ENCODE data around the gene AFMID. TPM values are rescaled to one million over a fixed set of nuclear protein-coding genes. Genes with fewer than 3 reads are reported as not detected.
"Not testable (repeated sequence)": the region's sequence is repeated elsewhere in the genome, so short reads cannot be mapped to it uniquely, and the experiment has no call there.

The AFMID gene
- total RNA-seq, 1 donor from 2014 or later, result 23.0 TPM

DNA sequence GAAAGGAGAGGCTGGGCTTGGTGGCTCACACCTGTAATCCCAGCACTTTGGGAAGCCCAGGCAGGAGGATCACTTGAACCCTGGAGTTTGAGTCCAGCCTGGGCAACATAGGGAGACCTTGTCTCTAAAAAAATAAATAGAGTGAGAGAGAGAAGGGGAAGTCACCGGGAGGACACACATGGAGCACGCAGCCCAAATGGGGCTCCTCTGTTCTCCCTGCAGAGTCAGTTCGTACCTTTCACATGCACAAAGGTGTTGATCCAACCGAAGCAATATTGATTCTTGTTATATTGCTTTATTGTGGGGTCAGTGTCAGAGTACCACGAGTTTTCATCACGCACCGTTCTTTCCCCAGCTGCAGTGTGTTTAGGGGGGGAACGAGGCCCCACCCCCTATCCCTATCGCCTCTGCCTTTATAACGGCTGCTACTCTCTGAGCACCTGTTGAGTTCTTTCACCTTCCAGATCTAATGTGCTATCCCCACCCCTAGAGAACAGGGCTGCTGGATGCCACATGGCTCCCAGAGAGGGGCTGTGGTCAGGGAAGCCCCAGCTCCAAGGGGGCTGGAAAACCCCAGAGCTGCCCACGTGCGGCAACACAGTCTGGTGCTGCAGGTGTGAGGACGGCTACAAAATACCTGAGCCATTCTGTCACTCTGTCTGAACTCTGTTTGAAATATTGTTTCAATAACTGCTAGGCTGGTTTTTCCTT, 43.2 kb downstream of the AFMID start:
- Histone ChIP-seq H3K9ac (ENCODE audit: low read depth in 1 of 3, low read length in 3 of 3) (no peak overlapping the region), H3K27me3 (ENCODE audit: control insufficient read depth in 3 of 3, insufficient read depth in 3 of 3, low read length in 3 of 3) (peaks cover 30 to 55% (median 36%) of the 10 kb centered on the region in 3 donors), H3K4me1 (ENCODE audit: control insufficient read depth in 3 of 3, insufficient read depth in 3 of 3, low read length in 3 of 3) (peaks cover 0 to 5% (median 0%) of the 10 kb centered on the region in 3 donors), H3K36me3 (ENCODE audit: control insufficient read depth in 3 of 3, insufficient read depth in 3 of 3, low read length in 3 of 3) (no peaks in the 10 kb centered on the region), H3K9me3 (ENCODE audit: control insufficient read depth in 3 of 3, low read length in 3 of 3) (no peaks in the 10 kb centered on the region), H3K27ac (ENCODE audit: low read depth, low read length) (no peak overlapping the region), H3K4me3 (ENCODE audit: low read length in 3 of 3) (no peak overlapping the region)

DNA sequence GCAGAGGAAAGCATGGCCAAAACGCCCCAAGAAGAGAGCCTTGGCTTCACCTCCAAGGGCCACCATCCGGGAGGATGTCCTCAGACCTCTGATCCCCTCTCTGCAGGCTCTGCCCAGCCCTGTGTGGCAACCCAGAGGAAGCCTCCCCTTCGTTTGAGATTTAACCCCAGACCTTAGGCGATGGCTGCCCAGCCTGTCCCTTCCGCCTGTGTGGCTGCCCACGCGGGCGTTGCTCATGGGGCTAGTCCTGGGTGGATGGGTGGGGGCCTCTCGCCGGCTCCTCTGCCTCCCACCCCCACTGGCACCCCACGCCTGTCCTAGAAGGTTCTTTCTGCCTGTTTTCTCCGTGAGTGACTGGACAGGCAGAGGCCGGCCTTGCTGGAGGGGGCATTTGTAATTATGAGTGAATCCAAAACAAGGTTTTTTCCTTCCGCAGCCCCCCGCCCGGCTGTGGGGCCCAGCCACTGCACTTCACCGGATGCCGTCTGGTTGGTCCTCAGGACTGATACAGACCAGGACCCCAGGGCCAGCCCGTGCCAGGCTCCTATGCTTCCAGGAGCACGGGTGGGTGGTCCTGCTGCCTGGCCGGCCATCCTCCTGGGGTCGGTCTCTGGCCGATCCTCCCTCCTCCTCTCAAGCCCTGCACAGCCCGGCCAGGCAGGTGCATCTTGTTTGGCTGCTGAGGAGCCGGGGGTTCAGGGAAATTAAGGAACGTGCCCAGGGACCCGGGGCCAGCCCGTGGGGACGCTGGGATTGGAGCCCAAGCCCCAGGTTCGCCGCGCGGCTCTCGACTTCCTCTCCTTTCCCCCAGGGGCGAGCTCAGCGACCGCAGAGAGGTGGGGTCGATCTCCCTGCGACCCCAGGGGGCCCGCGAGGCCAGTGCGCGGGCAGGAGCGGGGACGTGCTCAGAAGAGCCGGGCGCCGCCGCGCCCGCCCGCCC, 44.1 kb downstream of the AFMID start, which contains the start of gene TMEM235:
TSS of gene TMEM235 (plus strand) at position 636 of the 940 bp plus-strand sequence. CDS start 393 bp downstream, outside the sequence.
- Histone ChIP-seq H3K36me3 (ENCODE audit: control insufficient read depth in 3 of 3, insufficient read depth in 3 of 3, low read length in 3 of 3) (no peaks in the 10 kb centered on the region), H3K27ac (ENCODE audit: low read depth, low read length) (no peak within 1 kb of the TSS), H3K9ac (ENCODE audit: low read depth in 1 of 3, low read length in 3 of 3) (no peak within 1 kb of the TSS), H3K4me3 (ENCODE audit: low read length in 3 of 3) (no peak within 1 kb of the TSS), H3K4me1 (ENCODE audit: control insufficient read depth in 3 of 3, insufficient read depth in 3 of 3, low read length in 3 of 3) (peaks cover 0 to 5% (median 0%) of the 10 kb centered on the region in 3 donors), H3K9me3 (ENCODE audit: control insufficient read depth in 3 of 3, low read length in 3 of 3) (no peaks in the 10 kb centered on the region), H3K27me3 (ENCODE audit: control insufficient read depth in 3 of 3, insufficient read depth in 3 of 3, low read length in 3 of 3) (peaks cover 30 to 50% (median 36%) of the 10 kb centered on the region in 3 donors)

DNA sequence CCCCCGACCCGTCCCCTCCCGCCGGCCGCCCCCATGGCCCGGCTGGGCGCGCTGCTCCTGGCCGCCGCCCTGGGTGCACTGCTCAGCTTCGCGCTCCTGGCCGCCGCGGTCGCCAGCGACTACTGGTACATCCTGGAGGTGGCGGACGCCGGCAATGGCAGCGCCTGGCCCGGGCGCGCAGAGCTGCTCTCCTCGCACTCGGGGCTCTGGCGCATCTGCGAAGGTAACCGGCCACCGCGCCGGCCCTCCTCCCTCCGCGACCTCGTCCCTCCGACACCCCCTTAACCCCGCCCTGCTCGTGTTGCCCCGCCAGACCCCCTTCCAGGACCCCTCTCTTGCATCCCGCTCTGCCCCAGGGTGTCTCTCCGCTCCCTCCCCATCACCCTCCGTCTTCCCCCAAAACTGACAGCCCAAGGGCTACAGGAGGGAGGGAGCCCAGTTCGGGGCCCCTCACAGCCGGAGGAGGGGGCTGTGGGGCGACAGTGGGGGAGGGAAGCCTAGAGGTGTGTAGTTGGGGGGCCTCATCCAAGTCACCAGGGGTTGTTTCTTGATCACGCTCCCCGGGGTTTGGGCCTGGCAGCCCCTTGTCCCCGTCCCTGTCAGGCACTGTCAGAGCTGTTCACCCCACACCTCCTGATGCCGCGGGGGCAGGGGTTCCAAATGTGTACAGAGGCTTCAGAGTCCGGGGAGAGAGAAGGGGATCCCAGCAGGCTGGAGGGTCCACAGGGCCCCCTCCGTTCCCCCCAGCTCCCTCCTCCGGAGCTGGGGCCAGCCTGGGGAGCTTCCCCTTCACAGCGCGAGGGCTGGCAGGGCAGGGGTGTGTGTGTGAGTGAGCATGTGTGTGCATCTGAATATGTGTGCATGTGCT, 45.1 kb downstream of the AFMID start:
- Histone ChIP-seq H3K9ac (ENCODE audit: low read depth in 1 of 3, low read length in 3 of 3) (no peak overlapping the region), H3K4me1 (ENCODE audit: control insufficient read depth in 3 of 3, insufficient read depth in 3 of 3, low read length in 3 of 3) (peaks cover 0 to 3% (median 0%) of the 10 kb centered on the region in 3 donors), H3K27ac (ENCODE audit: low read depth, low read length) (no peak overlapping the region), H3K9me3 (ENCODE audit: control insufficient read depth in 3 of 3, low read length in 3 of 3) (no peaks in the 10 kb centered on the region), H3K4me3 (ENCODE audit: low read length in 3 of 3) (no peak overlapping the region), H3K36me3 (ENCODE audit: control insufficient read depth in 3 of 3, insufficient read depth in 3 of 3, low read length in 3 of 3) (no peaks in the 10 kb centered on the region), H3K27me3 (ENCODE audit: control insufficient read depth in 3 of 3, insufficient read depth in 3 of 3, low read length in 3 of 3) (peaks cover 30 to 41% (median 34%) of the 10 kb centered on the region in 3 donors)

DNA sequence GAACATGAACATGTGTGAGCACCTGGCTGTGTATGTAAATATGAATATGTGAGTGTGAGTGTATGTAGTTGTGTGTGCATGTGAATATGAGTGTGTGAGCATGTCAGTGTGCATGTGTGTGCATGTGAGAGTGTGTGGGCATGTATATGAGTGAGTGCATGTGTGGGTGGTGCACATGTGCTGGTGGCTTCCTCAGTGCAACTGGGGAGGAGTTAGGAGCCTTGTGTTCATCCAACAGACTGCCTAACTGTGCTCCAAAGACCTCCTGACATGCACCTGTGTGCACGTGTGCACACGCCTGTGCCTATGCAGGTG, 45.7 kb downstream of the AFMID start:
- H3K27me3 ChIP-seq (ENCODE audit: control insufficient read depth in 3 of 3, insufficient read depth in 3 of 3, low read length in 3 of 3), result peaks cover 30 to 36% (median 32%) of the 10 kb centered on the region in 3 donors
- no peak overlapping the region for H3K4me3 ChIP-seq (ENCODE audit: low read length in 3 of 3)
- H3K4me1 ChIP-seq (ENCODE audit: control insufficient read depth in 3 of 3, insufficient read depth in 3 of 3, low read length in 3 of 3), result peaks cover 0 to 4% (median 0%) of the 10 kb centered on the region in 3 donors
- H3K36me3 ChIP-seq (ENCODE audit: control insufficient read depth in 3 of 3, insufficient read depth in 3 of 3, low read length in 3 of 3), result no peaks in the 10 kb centered on the region
- H3K27ac ChIP-seq (ENCODE audit: low read depth, low read length), result no peak overlapping the region
- H3K9me3 ChIP-seq (ENCODE audit: control insufficient read depth in 3 of 3, low read length in 3 of 3), result no peaks in the 10 kb centered on the region
- H3K9ac ChIP-seq (ENCODE audit: low read depth in 1 of 3, low read length in 3 of 3), result no peak overlapping the region

DNA sequence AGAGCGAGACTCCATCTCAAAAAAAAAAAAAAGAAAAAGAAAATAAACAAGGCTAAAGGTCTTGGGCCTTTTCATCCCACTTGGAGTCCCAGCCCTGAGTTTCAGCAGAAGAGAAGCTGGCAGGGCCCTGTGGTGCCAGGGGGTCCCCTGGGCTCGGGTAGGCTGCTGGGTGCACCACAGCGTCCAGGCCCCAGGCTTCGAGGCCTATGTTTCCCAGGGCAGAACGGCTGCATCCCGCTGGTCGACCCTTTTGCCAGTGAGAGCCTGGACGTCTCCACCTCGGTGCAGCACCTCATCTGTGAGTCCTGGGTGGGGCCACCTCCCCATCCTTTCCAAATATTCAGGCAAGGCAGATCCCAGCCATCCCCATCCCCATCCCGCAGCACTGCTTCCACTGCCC, 46.5 kb downstream of the AFMID start:
- Histone ChIP-seq H3K27me3 (ENCODE audit: control insufficient read depth in 3 of 3, insufficient read depth in 3 of 3, low read length in 3 of 3) (peaks cover 28 to 30% (median 30%) of the 10 kb centered on the region in 3 donors), H3K9me3 (ENCODE audit: control insufficient read depth in 3 of 3, low read length in 3 of 3) (no peaks in the 10 kb centered on the region), H3K9ac (ENCODE audit: low read depth in 1 of 3, low read length in 3 of 3) (no peak overlapping the region), H3K27ac (ENCODE audit: low read depth, low read length) (no peak overlapping the region), H3K4me1 (ENCODE audit: control insufficient read depth in 3 of 3, insufficient read depth in 3 of 3, low read length in 3 of 3) (peaks cover 0 to 4% (median 0%) of the 10 kb centered on the region in 3 donors), H3K36me3 (ENCODE audit: control insufficient read depth in 3 of 3, insufficient read depth in 3 of 3, low read length in 3 of 3) (no peaks in the 10 kb centered on the region), H3K4me3 (ENCODE audit: low read length in 3 of 3) (no peak overlapping the region)

DNA sequence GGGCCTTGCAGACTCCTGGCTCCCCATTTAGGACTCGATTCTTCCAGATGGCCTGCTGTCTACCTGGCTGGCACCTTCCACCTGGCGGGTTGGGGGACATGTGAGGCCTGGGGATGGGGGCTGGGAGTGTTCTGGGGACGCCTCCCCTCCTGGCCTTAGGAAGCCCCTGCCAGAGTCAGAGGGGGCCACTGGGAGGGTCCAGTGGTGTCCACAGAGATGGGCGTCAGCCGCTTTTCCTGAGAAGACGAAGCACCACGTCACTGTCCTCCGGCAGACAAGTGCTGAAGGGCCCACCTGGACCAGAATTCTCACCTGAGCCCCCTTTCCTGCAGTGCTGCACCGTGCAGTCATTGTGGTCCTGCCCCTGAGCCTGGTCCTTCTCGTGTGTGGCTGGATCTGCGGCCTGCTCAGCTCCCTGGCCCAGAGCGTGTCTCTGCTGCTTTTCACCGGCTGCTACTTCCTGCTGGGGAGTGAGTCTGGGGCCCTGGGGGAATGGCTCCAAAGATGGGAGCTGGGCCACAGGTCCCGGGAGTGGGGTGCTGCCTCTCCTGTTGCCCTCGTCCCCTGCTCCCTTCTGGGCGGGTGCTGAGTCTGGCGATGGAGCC, 47.2 kb downstream of the AFMID start:
- H3K9me3 ChIP-seq (ENCODE audit: control insufficient read depth in 3 of 3, low read length in 3 of 3), result no peaks in the 10 kb centered on the region
- no peak overlapping the region for H3K4me3 ChIP-seq (ENCODE audit: low read length in 3 of 3)
- H3K4me1 ChIP-seq (ENCODE audit: control insufficient read depth in 3 of 3, insufficient read depth in 3 of 3, low read length in 3 of 3), result peaks cover 0 to 4% (median 0%) of the 10 kb centered on the region in 3 donors
- H3K36me3 ChIP-seq (ENCODE audit: control insufficient read depth in 3 of 3, insufficient read depth in 3 of 3, low read length in 3 of 3), result no peaks in the 10 kb centered on the region
- peaks cover 27 to 30% (median 30%) of the 10 kb centered on the region in 3 donors for H3K27me3 ChIP-seq (ENCODE audit: control insufficient read depth in 3 of 3, insufficient read depth in 3 of 3, low read length in 3 of 3)
- H3K27ac ChIP-seq (ENCODE audit: low read depth, low read length), result no peak overlapping the region
- H3K9ac ChIP-seq (ENCODE audit: low read depth in 1 of 3, low read length in 3 of 3), result no peak overlapping the region

DNA sequence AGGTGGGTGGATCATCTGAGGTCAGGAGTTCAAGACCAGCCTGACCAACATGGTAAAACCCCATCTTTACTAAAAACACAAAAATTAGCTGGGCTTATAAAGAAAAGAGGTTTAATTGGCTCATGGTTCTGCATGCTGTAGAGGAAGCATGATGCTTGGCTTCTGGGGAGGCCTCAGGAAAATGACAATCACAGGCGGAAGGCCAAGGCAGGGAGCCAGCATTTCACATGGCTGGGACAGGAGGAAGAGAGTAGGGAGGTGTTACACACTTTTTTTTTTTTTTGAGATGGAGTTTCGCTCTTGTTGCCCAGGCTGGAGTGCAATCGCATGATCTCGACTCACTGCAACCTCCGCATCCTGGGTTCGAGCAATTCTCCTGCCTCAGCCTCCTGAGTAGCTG, 47.9 kb downstream of the AFMID start:
- not testable (repeated sequence) for H3K27ac ChIP-seq (ENCODE audit: low read depth, low read length); H3K9ac ChIP-seq (ENCODE audit: low read depth in 1 of 3, low read length in 3 of 3); H3K36me3 ChIP-seq (ENCODE audit: control insufficient read depth in 3 of 3, insufficient read depth in 3 of 3, low read length in 3 of 3); H3K4me1 ChIP-seq (ENCODE audit: control insufficient read depth in 3 of 3, insufficient read depth in 3 of 3, low read length in 3 of 3); H3K4me3 ChIP-seq (ENCODE audit: low read length in 3 of 3); H3K9me3 ChIP-seq (ENCODE audit: control insufficient read depth in 3 of 3, low read length in 3 of 3)
- H3K27me3 ChIP-seq (ENCODE audit: control insufficient read depth in 3 of 3, insufficient read depth in 3 of 3, low read length in 3 of 3), result peaks cover 24 to 30% (median 30%) of the 10 kb centered on the region in 3 donors

DNA sequence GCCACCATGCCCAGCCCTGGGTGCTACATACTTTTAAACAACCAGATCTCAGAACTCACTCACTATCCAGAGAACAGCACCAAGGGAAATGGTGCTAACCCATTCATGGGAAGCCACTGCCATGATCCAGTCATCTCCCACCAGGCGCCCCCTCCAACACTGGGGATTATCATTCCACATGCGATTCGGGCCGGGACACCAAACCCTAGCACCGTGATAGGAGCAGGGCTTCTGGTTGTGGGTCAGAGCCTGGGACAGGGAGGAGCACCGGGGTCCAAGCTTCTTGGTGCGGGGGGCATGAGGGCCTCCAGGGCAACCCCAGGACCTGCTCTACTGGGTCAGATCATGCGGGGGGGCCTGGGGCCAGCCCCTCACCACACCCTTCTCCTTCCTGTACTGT, 48.7 kb downstream of the AFMID start:
- Histone ChIP-seq H3K4me3 (ENCODE audit: low read length in 3 of 3) (no peak overlapping the region), H3K9me3 (ENCODE audit: control insufficient read depth in 3 of 3, low read length in 3 of 3) (no peaks in the 10 kb centered on the region), H3K36me3 (ENCODE audit: control insufficient read depth in 3 of 3, insufficient read depth in 3 of 3, low read length in 3 of 3) (no peaks in the 10 kb centered on the region), H3K27ac (ENCODE audit: low read depth, low read length) (no peak overlapping the region), H3K27me3 (ENCODE audit: control insufficient read depth in 3 of 3, insufficient read depth in 3 of 3, low read length in 3 of 3) (peaks cover 18 to 25% (median 22%) of the 10 kb centered on the region in 3 donors), H3K9ac (ENCODE audit: low read depth in 1 of 3, low read length in 3 of 3) (no peak overlapping the region), H3K4me1 (ENCODE audit: control insufficient read depth in 3 of 3, insufficient read depth in 3 of 3, low read length in 3 of 3) (peaks cover 0 to 4% (median 0%) of the 10 kb centered on the region in 3 donors)

Measured in skeletal muscle tissue (tissue), 4 donors.